HEK293 (cell line): Measurements from ENCODE around the gene LNPEP.

Experiments
- CTCF ChIA-PET: fragments of 350-600 bp; formaldehyde crosslinking; extraction: SDS; loops from one replicate; lab custom pipeline; 2021; ENCODE audit warnings: antibody characterized with exemption; lab: Yijun Ruan, JAX
- POLR2A ChIA-PET: fragments of 300-600 bp; formaldehyde crosslinking; extraction: SDS; loops from one replicate; lab custom pipeline; 2020; ENCODE audit warnings: antibody characterized with exemption, inconsistent platforms; lab: Yijun Ruan, JAX
- H3K27ac ChIP-seq: fragments of 200-500 bp; sonication (Bioruptor generic); 2 replicates; pipeline ENCODE4 v1.5.1; 2014; ENCODE audit warnings: low read depth, low read length, control low read depth, inconsistent platforms; ENCODE audit errors: extremely low read depth
- H3K36me3 ChIP-seq, 2 experiments: fragments of 200-500 bp in 1 of 2; sonication (Bioruptor generic) in 1 of 2; 1 replicate in 1 of 2; 2 replicates in 1 of 2; pipeline ENCODE4 v1.5.1; 2014 to 2017; ENCODE audit warnings: inconsistent platforms in 2 of 2, low read length in 2 of 2; ENCODE audit not compliant: control insufficient read depth in 2 of 2, insufficient read depth in 1 of 2
- H3K4me1 ChIP-seq: fragments of 200-500 bp; sonication (Bioruptor generic); 2 replicates; pipeline ENCODE4 v1.5.1; 2014; ENCODE audit warnings: mild to moderate bottlenecking, low read length, inconsistent platforms; ENCODE audit not compliant: control insufficient read depth, insufficient read depth
- H3K4me3 ChIP-seq: 2 replicates; pipeline ENCODE4 v1.5.1; 2011; ENCODE audit warnings: low read depth, mild to moderate bottlenecking, control low read depth, low read length, moderate library complexity
- H3K9me3 ChIP-seq: fragments of 200-500 bp; sonication (Bioruptor generic); 2 replicates; pipeline ENCODE4 v1.5.1; 2014; ENCODE audit warnings: low read depth, low read length, inconsistent platforms; ENCODE audit not compliant: control insufficient read depth, insufficient read depth
- BCL11A ChIP-seq: fragments of 450-650 bp; formaldehyde crosslinking; IDR thresholded peaks from 2 replicates; pipeline ENCODE4 v1.5.1; 2016; ENCODE audit warnings: low read depth, missing biosample characterization, missing genetic modification characterization
- BCL11B ChIP-seq: fragments of 450-650 bp; formaldehyde crosslinking; IDR thresholded peaks from 2 replicates; pipeline ENCODE4 v1.5.1; 2016; ENCODE audit warnings: low read depth, missing biosample characterization, missing genetic modification characterization
- HOXD13 ChIP-seq: sonication (generic); formaldehyde crosslinking; IDR thresholded peaks from 2 replicates; pipeline ENCODE4 v1.8.0; 2022; ENCODE audit warnings: missing genetic modification reagents, borderline replicate concordance
- PRDM4 ChIP-seq: fragments of 450-650 bp; formaldehyde crosslinking; IDR thresholded peaks from 2 replicates; pipeline ENCODE4 v1.5.1; 2017; ENCODE audit warnings: missing biosample characterization, missing genetic modification characterization
- REST ChIP-seq: fragments of 450-650 bp; formaldehyde crosslinking; IDR thresholded peaks from 2 replicates; pipeline ENCODE4 v1.5.1; 2016; ENCODE audit warnings: missing biosample characterization, missing genetic modification characterization
- SCRT2 ChIP-seq: fragments of 450-650 bp; formaldehyde crosslinking; IDR thresholded peaks from 2 replicates; pipeline ENCODE4 v1.5.1; 2016; ENCODE audit warnings: missing biosample characterization, missing genetic modification characterization
- ZBTB48 ChIP-seq: fragments of 450-650 bp; formaldehyde crosslinking; IDR thresholded peaks from 2 replicates; pipeline ENCODE4 v1.5.1; 2016; ENCODE audit warnings: missing biosample characterization, missing genetic modification characterization
- ZFP3 ChIP-seq: fragments of 450-650 bp; formaldehyde crosslinking; IDR thresholded peaks from 2 replicates; pipeline ENCODE4 v1.5.1; 2016; ENCODE audit warnings: low read depth, missing biosample characterization, missing genetic modification characterization
- ZFP37 ChIP-seq: fragments of 450-650 bp; formaldehyde crosslinking; IDR thresholded peaks from 2 replicates; pipeline ENCODE4 v1.5.1; 2016; ENCODE audit warnings: missing biosample characterization, missing genetic modification characterization
- ZNF157 ChIP-seq: fragments of 450-650 bp; formaldehyde crosslinking; IDR thresholded peaks from 2 replicates; pipeline ENCODE4 v1.5.1; 2016; ENCODE audit warnings: missing biosample characterization, missing genetic modification characterization
- ZNF280C ChIP-seq: fragments of 450-650 bp; formaldehyde crosslinking; IDR thresholded peaks from 2 replicates; pipeline ENCODE4 v1.5.1; 2016; ENCODE audit warnings: missing biosample characterization, missing genetic modification characterization
- ZNF335 ChIP-seq: fragments of 450-650 bp; formaldehyde crosslinking; conservative IDR thresholded peaks from 2 replicates; pipeline ENCODE4 v1.5.1; 2016; ENCODE audit warnings: missing biosample characterization, missing genetic modification characterization
- ZNF394 ChIP-seq: fragments of 450-650 bp; formaldehyde crosslinking; IDR thresholded peaks from 2 replicates; pipeline ENCODE4 v1.5.1; 2016; ENCODE audit warnings: missing biosample characterization, missing genetic modification characterization, mild to moderate bottlenecking, moderate library complexity, borderline replicate concordance
- ZNF660 ChIP-seq: fragments of 450-650 bp; IDR thresholded peaks from 2 replicates; pipeline ENCODE4 v1.5.1; 2018; ENCODE audit warnings: missing biosample characterization, mild to moderate bottlenecking, missing genetic modification characterization
- ZNF76 ChIP-seq: fragments of 450-650 bp; formaldehyde crosslinking; IDR thresholded peaks from 2 replicates; pipeline ENCODE4; 2016; ENCODE audit warnings: low read depth, missing biosample characterization, missing genetic modification characterization, borderline replicate concordance
- ZNF768 ChIP-seq: fragments of 450-650 bp; formaldehyde crosslinking; IDR thresholded peaks from 2 replicates; pipeline ENCODE4 v1.5.1; 2018; ENCODE audit warnings: missing biosample characterization, mild to moderate bottlenecking, missing genetic modification characterization
- ZSCAN4 ChIP-seq: fragments of 450-650 bp; formaldehyde crosslinking; IDR thresholded peaks from 2 replicates; pipeline ENCODE4 v1.5.1; 2017; ENCODE audit warnings: missing biosample characterization, missing genetic modification characterization

Gene LNPEP

GRCh38 chr5:96933764-96934707, 1.8 kb upstream of the LNPEP start:
- TF ChIP-seq ZBTB48 (tag by site-specific recombination) (no peak), ZNF335 (tag by site-specific recombination) (peak; percentile 39), ZNF768 (tag by site-specific recombination) (0 out of 2 replicates have a peak, but pooled peaks have one; percentile 64), BCL11A (tag by site-specific recombination) (no peak), ZNF660 (tag by site-specific recombination) (peak; percentile 13; the same call in 1 of the 2 replicates), ZFP37 (tag by site-specific recombination) (no peak), ZFP3 (tag by site-specific recombination) (peak; percentile 31; the same call in 1 of the 2 replicates), PRDM4 (tag by site-specific recombination) (peak; percentile 91), ZNF76 (tag by site-specific recombination) (no peak), ZNF394 (tag by site-specific recombination) (no peak)
- TF ChIP-seq, all 188 proteins: peak for 5
- ChIA-PET POLR2A (interaction anchor here (0.6 to 0.7 kb wide), 2 partner anchors 35 to 65 kb away, joined by 3 to 5 read pairs; no protein-coding TSS in a partner anchor), CTCF (interaction anchor here (0.5 to 0.9 kb wide), 4 partner anchors 19 to 224 kb away, joined by 3 read pairs; no protein-coding TSS in a partner anchor)
- Histone ChIP-seq H3K9me3 (no peaks in the 10 kb centered on the region), H3K4me3 (peak overlapping the region; percentile 94), H3K36me3 (no peaks in the 10 kb centered on the region), H3K27ac (peak overlapping the region; percentile 97), H3K4me1 (peaks cover 15% of the 10 kb centered on the region)

GRCh38 chr5:96934708-96935558, 947 bp upstream of the LNPEP start:
- ChIA-PET POLR2A (interaction anchor here (0.6 to 1.1 kb wide), 2 partner anchors 64 to 2000 kb away, joined by 4 read pairs; no protein-coding TSS in a partner anchor), CTCF (no interaction called here)
- H3K27ac ChIP-seq: peak overlapping the region; percentile 97
- no peaks in the 10 kb centered on the region for H3K9me3 ChIP-seq
- no peaks in the 10 kb centered on the region for H3K36me3 ChIP-seq
- H3K4me1 ChIP-seq: peaks cover 15% of the 10 kb centered on the region
- H3K4me3 ChIP-seq: peak overlapping the region; percentile 94
- TF ChIP-seq ZNF335 (tag by site-specific recombination) (peak; percentile 93), SCRT2 (tag by site-specific recombination) (peak; percentile 75), ZNF280C (no peak), REST (peak; percentile 55), HOXD13 (CRISPR knock-in tag) (no peak), ZSCAN4 (peak; percentile 65; the same call in 1 of the 2 replicates), ZNF157 (tag by site-specific recombination) (no peak), BCL11B (tag by site-specific recombination) (peak; percentile 99), PRDM4 (tag by site-specific recombination) (peak; percentile 79)
